Hepatic stellate cell (primary cell): ENCODE results near the gene TOP3A.
A peak's percentile ranks its signal among the peaks of the same experiment; 100 is the strongest.
"Not testable (repeated sequence)": the region's sequence is repeated elsewhere in the genome, so short reads cannot be mapped to it uniquely, and the experiment has no call there.

Experiments used
- DNase-seq: peaks from one replicate; pipeline ENCODE4 v3.0.0; 2011; ENCODE audit warnings: low spot score

Gene TOP3A

GRCh38 chr17:18324140-18325050 lies 9.6 kb upstream of the TOP3A start:
- no peak for DNase-seq

- no peak for DNase-seq
Measured at GRCh38 chr17:18323507-18324139, 8.8 kb upstream of the TOP3A start.

- DNase-seq: peak; percentile 37
Measured at GRCh38 chr17:18323007-18323406, 8.2 kb upstream of the TOP3A start.

- DNase-seq: no peak
Measured at GRCh38 chr17:18322522-18322921, 7.7 kb upstream of the TOP3A start.

GRCh38 chr17:18321309-18321708 lies 6.5 kb upstream of the TOP3A start:
- no peak for DNase-seq

GRCh38 chr17:18320301-18320700 lies 5.5 kb upstream of the TOP3A start:
- DNase-seq: no peak

GRCh38 chr17:18319604-18320256 lies 4.9 kb upstream of the TOP3A start:
- DNase-seq: peak; percentile 63

- DNase-seq: no peak
Measured at GRCh38 chr17:18318771-18319450, 4.1 kb upstream of the TOP3A start.

GRCh38 chr17:18318117-18318516 lies 3.3 kb upstream of the TOP3A start:
- no peak for DNase-seq

- no peak for DNase-seq
Measured at GRCh38 chr17:18315961-18316360, 1.2 kb upstream of the TOP3A start.

- no peak for DNase-seq
Measured at GRCh38 chr17:18315562-18315922, 748 bp upstream of the TOP3A start.

- peak; percentile 26 for DNase-seq
Measured at GRCh38 chr17:18314059-18314730, 599 bp downstream of the TOP3A start.

- DNase-seq: no peak
Measured at GRCh38 chr17:18309202-18309601, 5.6 kb downstream of the TOP3A start.

- DNase-seq: not testable (repeated sequence)
Measured at GRCh38 chr17:18303206-18303605, 11.6 kb downstream of the TOP3A start.

GRCh38 chr17:18300725-18301480 lies 13.9 kb downstream of the TOP3A start:
- DNase-seq: no peak

GRCh38 chr17:18298061-18298460 lies 16.7 kb downstream of the TOP3A start:
- not testable (repeated sequence) for DNase-seq

- no peak for DNase-seq
Measured at GRCh38 chr17:18291718-18292540, 22.9 kb downstream of the TOP3A start.

- no peak for DNase-seq
Measured at GRCh38 chr17:18285296-18285695, 29.5 kb downstream of the TOP3A start.

GRCh38 chr17:18281788-18282187 lies 33.0 kb downstream of the TOP3A start:
- DNase-seq: no peak

- no peak for DNase-seq
Measured at GRCh38 chr17:18280766-18281371, 33.9 kb downstream of the TOP3A start.
